ENCODE data around the gene GLDN. TPM values are rescaled to one million over a fixed set of nuclear protein-coding genes. Genes with fewer than 3 reads are reported as not detected.

The GLDN gene
- total and polyA plus RNA-seq, 2 of the 4 experiments (the other 2 are of a cell fraction) = under 0.01 TPM; not detected in 1

GRCh38 chr15:51386960-51387698, 45.7 kb downstream of the GLDN start:
- no peak overlapping the region for H2AK9ac ChIP-seq (replicated peaks; ENCODE audit: low read depth, low read length, poor library complexity)
- no peaks in the 10 kb centered on the region for H4K20me1 ChIP-seq (ENCODE audit: insufficient read depth, low read length)
- WGBS, 2 experiments (ENCODE audit: extremely low coverage in 2 of 2, insufficient read length in 1 of 2) = 60% methylated on average over 3 of the region's 10 CpGs; no CpG with 5 or more reads in 1 of the 2 experiments
- CTCF ChIA-PET = interaction anchor here (0.7 kb wide), 1 partner anchor 16 kb away, joined by 3 read pairs; no protein-coding TSS in a partner anchor
- no peak overlapping the region for H2AFZ ChIP-seq (replicated peaks; ENCODE audit: low read length, poor library complexity)
- H4K91ac ChIP-seq (ENCODE audit: insufficient read depth, low read depth, low read length) = no peak overlapping the region
- no peak overlapping the region for H3K23ac ChIP-seq (ENCODE audit: low read depth, low read length)
- H2BK120ac ChIP-seq (ENCODE audit: low read depth, low read length) = no peak overlapping the region
- H3K4ac ChIP-seq (ENCODE audit: low read depth, low read length) = no peak overlapping the region
- no peak for TF ChIP-seq POLR2A (IDR thresholded peaks at IDR 0.05; ENCODE audit: low read depth, low read length)
- TF ChIP-seq MAZ (IDR thresholded peaks at IDR 0.05; ENCODE audit: borderline replicate concordance, low read depth, low read length) = no peak
- TF ChIP-seq MAFK (IDR thresholded peaks at IDR 0.05; ENCODE audit: low read depth, low read length) = no peak
- TF ChIP-seq CHD1 (IDR thresholded peaks at IDR 0.05; ENCODE audit: low read depth, low read length) = no peak
- TF ChIP-seq CEBPB (IDR thresholded peaks at IDR 0.05; ENCODE audit: low read depth, low read length) = no peak
- TF ChIP-seq SMC3 (IDR thresholded peaks at IDR 0.05; ENCODE audit: low read depth, low read length) = no peak
- H3K14ac ChIP-seq (replicated peaks; ENCODE audit: low read depth, low read length) = no peak overlapping the region
- peaks cover 24% of the 10 kb centered on the region for H3K27me3 ChIP-seq (ENCODE audit: control insufficient read depth, insufficient read depth, low read length)
- no peaks in the 10 kb centered on the region for H3K79me1 ChIP-seq (ENCODE audit: low read depth in 1 of 2, low read length in 2 of 2)
- H3K4me2 ChIP-seq (ENCODE audit: low read depth, low read length) = no peak overlapping the region
- DNase-seq (no peak), ATAC-seq (ENCODE audit: low read depth) (no peak)
- no peak overlapping the region for H2BK15ac ChIP-seq (ENCODE audit: low read depth, low read length)
- POLR2A ChIA-PET (ENCODE audit: unreplicated experiment) = no interaction called here
- dilution Hi-C loops (cut with HindIII; ENCODE audit: low sequenced_read_pairs, unreplicated experiment) = no loop called here
- H3K9me3 ChIP-seq (ENCODE audit: control insufficient read depth, insufficient read depth, low read length) = no peaks in the 10 kb centered on the region
- H3K9ac ChIP-seq (ENCODE audit: low read depth, low read length) = no peak overlapping the region
- in situ Hi-C loops (cut with MboI; ENCODE audit: low sequenced_read_pairs) = no loop called here
- H3K4me3 ChIP-seq (ENCODE audit: insufficient read depth, low read depth, low read length) = no peak overlapping the region
- H3K9me1 ChIP-seq (ENCODE audit: insufficient read depth, low read length) = no peaks in the 10 kb centered on the region; the same call in 1 of the 2 replicates
- no peak overlapping the region for H2BK5ac ChIP-seq (ENCODE audit: low read depth, low read length, poor library complexity, severe bottlenecking)
- no peak overlapping the region for H4K8ac ChIP-seq (ENCODE audit: low read depth in 2 of 2, low read length in 2 of 2)
- H3K36me3 ChIP-seq (ENCODE audit: control insufficient read depth, insufficient read depth, low read length) = no peaks in the 10 kb centered on the region
- intact Hi-C loops (cut with micrococcal nuclease) = no loop called here
- H3K27ac ChIP-seq (ENCODE audit: insufficient read depth, low read length) = no peak overlapping the region
- H3K18ac ChIP-seq (ENCODE audit: low read depth, low read length) = no peak overlapping the region
- no peak overlapping the region for H4K5ac ChIP-seq (ENCODE audit: low read depth, low read length)
- no peaks in the 10 kb centered on the region for H3K4me1 ChIP-seq (ENCODE audit: control insufficient read depth, insufficient read depth, low read length)
- H2BK20ac ChIP-seq (ENCODE audit: low read depth, low read length) = no peak overlapping the region
- no peak overlapping the region for H2AK5ac ChIP-seq (ENCODE audit: low read depth, low read length)
- no peak overlapping the region for H3K56ac ChIP-seq (ENCODE audit: extremely low read depth, insufficient read depth, low read length)
- no TSS peak for BruUV-seq (replicated peaks)
